Lower leg skin (tissue), 3 donors: ENCODE measurements around the gene IL4.

Source experiments
- POLR2A ChIP-seq, 2 donors: fragments of 450-650 bp; IDR thresholded peaks; one replicate each; pipeline ENCODE4 v1.6.1; 2016 to 2017; ENCODE audit warnings: antibody characterized with exemption in 2 of 2, mild to moderate bottlenecking in 1 of 2, moderate library complexity in 1 of 2
- TF ChIP-seq, protein P1 (sequence below), 3 donors: fragments of 450-650 bp; IDR thresholded peaks; one replicate each; pipeline ENCODE4 v1.5.1; 2016; ENCODE audit warnings: antibody characterized with exemption in 3 of 3, mild to moderate bottlenecking in 3 of 3, moderate library complexity in 2 of 3

DNA sequence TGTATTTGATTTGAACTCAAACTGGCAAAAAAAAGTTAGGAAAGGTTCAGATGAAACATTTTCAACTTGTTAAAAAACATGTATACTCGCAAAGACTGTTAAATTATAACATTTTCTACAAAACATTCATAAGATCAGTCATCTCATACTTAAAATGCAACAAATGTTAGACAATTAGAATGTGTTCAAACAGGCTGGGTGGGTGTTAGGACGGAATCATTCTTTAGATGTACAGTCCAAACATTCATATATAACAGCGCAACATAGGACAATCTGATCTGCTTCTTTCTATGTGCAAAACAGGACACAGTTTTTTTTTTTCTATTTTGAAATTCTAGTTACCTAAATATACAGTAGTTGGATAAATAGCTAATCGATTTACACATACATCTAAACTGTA lies 22.2 kb downstream of the IL4 start:
- no peak for TF ChIP-seq POLR2A (IDR thresholded peaks at IDR 0.05)
- TF ChIP-seq, protein P1, sequence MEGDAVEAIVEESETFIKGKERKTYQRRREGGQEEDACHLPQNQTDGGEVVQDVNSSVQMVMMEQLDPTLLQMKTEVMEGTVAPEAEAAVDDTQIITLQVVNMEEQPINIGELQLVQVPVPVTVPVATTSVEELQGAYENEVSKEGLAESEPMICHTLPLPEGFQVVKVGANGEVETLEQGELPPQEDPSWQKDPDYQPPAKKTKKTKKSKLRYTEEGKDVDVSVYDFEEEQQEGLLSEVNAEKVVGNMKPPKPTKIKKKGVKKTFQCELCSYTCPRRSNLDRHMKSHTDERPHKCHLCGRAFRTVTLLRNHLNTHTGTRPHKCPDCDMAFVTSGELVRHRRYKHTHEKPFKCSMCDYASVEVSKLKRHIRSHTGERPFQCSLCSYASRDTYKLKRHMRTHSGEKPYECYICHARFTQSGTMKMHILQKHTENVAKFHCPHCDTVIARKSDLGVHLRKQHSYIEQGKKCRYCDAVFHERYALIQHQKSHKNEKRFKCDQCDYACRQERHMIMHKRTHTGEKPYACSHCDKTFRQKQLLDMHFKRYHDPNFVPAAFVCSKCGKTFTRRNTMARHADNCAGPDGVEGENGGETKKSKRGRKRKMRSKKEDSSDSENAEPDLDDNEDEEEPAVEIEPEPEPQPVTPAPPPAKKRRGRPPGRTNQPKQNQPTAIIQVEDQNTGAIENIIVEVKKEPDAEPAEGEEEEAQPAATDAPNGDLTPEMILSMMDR (IDR thresholded peaks at IDR 0.05) = no peak
